NOMO-1 treated with dmso at 0.1 percent for 144 hours (cell line): ENCODE data around the gene TMEM145.
"Not testable (repeated sequence)": the region's sequence is repeated elsewhere in the genome, so short reads cannot be mapped to it uniquely, and the experiment has no call there.

Experiments used
- DNase-seq: peaks from one replicate; lab custom pipeline; 2025; ENCODE audit not compliant: unreplicated experiment; lab: John Stamatoyannopoulos, UW

The TMEM145 gene

GRCh38 chr19:42333975-42334696 lies 21.0 kb downstream of the TMEM145 start:
- DNase-seq: no peak

GRCh38 chr19:42334697-42335373 lies 21.7 kb downstream of the TMEM145 start:
- no peak for DNase-seq

- no peak for DNase-seq
Measured at GRCh38 chr19:42335374-42335936, 22.3 kb downstream of the TMEM145 start.

- no peak for DNase-seq
Measured at GRCh38 chr19:42335971-42336370, 22.9 kb downstream of the TMEM145 start.

- not testable (repeated sequence) for DNase-seq
Measured at GRCh38 chr19:42339126-42339860, 26.2 kb downstream of the TMEM145 start.

GRCh38 chr19:42339922-42340321 lies 26.8 kb downstream of the TMEM145 start:
- DNase-seq: not testable (repeated sequence)

- DNase-seq: no peak
Measured at GRCh38 chr19:42343344-42344110, 30.4 kb downstream of the TMEM145 start.

GRCh38 chr19:42344336-42344893 lies 31.3 kb downstream of the TMEM145 start:
- no peak for DNase-seq

GRCh38 chr19:42345191-42345812 lies 32.2 kb downstream of the TMEM145 start:
- no peak for DNase-seq

GRCh38 chr19:42348211-42348610 lies 35.1 kb downstream of the TMEM145 start:
- DNase-seq: no peak

GRCh38 chr19:42349378-42350107 lies 36.4 kb downstream of the TMEM145 start:
- no peak for DNase-seq

GRCh38 chr19:42350417-42350816 lies 37.3 kb downstream of the TMEM145 start:
- DNase-seq: no peak

- DNase-seq: no peak
Measured at GRCh38 chr19:42351079-42351735, 38.1 kb downstream of the TMEM145 start.

- DNase-seq: no peak
Measured at GRCh38 chr19:42352301-42353259, 39.5 kb downstream of the TMEM145 start.

GRCh38 chr19:42353341-42354015 lies 40.4 kb downstream of the TMEM145 start:
- no peak for DNase-seq

- no peak for DNase-seq
Measured at GRCh38 chr19:42355896-42356295, 42.8 kb downstream of the TMEM145 start.

- DNase-seq: no peak
Measured at GRCh38 chr19:42356686-42357085, 43.6 kb downstream of the TMEM145 start.
